Measurements from ENCODE around the gene POLR3GL.

DNA sequence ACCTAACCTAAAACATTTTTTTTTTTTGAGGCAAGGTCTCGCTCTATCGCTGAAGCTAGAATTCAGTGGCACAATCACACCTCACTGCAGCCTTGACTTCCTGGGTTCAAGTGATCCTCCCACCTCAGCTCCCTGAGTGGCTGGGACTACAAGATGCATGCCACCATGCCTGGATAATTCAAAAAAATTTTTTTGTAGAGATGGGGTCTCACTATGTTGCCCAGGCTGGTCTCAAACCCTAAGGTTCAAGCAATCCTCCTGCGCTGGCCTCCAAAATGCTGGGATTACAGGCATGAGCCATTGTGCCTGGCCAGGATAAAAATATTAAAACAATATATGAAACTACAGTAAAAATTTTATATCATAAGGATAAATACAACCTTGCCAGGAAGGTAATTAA is 11.6 kb upstream of the POLR3GL start:
- TF ChIP-seq CTCF (IDR thresholded peaks at IDR 0.05) (no peak), POLR2AphosphoS5 (IDR thresholded peaks at IDR 0.05) (no peak)
